ENCODE results near the gene HEATR9.

Gene HEATR9

DNA sequence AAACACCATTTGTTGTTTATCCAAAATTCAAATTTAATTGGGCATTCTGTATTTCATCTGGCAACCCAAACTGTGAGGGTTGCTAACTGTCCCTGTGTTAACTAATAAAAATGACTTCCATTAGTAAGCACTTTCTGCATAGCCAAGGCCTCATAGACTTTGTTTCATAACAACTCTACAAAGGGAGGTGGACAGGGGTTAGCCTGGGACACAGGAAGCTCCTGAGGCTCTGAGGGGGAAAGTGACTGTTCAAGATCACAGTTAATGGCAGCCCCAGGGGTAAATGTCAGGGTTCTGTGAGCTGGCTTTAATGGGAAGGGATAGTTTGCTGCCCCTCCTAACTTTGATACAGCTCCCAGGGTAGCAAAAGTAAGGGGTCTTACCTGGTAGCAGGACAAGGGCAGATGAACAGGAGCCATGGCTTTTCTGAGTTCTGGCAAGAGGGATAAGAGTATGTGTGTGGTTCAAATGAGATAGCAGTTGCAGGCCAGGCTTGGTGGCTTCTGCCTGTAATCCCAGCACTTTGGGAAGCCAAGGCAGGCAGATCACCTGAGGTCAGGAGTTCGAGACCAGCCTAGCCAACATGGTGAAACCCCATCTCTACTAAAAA lies 2.2 kb downstream of the HEATR9 start:
- DNase-seq (ENCODE audit: low spot score) = no peak

GRCh38 chr17:35865412-35866340 lies 3.0 kb downstream of the HEATR9 start:
- DNase-seq (ENCODE audit: low spot score) = no peak

DNA sequence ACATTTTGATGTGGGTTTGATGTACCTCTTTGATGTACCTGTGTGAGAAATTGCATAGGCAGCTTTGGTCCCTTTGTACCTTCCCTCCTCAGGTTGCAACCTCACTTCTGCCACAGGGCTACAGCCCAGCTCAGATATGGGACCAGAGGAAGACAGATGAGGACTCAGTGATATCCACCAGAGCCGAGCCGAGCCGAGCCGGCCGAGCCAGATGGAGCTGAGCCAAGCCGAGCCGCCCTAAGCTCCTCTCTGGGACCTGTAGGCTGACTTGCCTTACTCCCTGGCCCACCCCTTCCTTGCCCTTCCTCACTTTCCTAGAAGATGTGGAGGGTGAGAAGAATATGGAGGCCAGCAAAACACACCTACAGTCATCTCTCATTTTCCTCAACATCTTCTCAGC lies 3.8 kb downstream of the HEATR9 start:
- no peak for DNase-seq (ENCODE audit: low spot score)

DNA sequence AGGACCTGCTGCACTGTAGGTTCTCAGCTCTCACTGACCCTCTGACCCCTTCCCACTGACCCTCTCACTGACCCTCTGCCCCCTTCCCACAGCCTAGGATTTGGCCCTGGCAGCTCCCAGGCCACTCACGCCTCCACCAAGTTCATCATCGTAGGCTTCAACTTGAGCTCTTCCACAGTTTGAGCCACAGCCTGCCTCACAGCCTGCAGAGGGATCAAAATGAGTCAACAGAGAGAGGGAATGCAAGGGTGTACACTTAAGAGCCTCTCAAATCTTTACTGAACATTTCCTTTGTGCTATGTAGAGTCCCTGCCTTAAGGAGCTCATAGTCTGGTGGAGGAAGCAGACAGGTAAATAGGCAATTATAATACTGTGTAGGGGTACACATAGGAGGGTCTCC lies 12.1 kb downstream of the HEATR9 start:
- no peak for DNase-seq (ENCODE audit: low spot score)

- no peak for DNase-seq (ENCODE audit: low spot score)
These were observed 12.7 kb downstream of the HEATR9 start for GRCh38 chr17:35855965-35856364.

DNA sequence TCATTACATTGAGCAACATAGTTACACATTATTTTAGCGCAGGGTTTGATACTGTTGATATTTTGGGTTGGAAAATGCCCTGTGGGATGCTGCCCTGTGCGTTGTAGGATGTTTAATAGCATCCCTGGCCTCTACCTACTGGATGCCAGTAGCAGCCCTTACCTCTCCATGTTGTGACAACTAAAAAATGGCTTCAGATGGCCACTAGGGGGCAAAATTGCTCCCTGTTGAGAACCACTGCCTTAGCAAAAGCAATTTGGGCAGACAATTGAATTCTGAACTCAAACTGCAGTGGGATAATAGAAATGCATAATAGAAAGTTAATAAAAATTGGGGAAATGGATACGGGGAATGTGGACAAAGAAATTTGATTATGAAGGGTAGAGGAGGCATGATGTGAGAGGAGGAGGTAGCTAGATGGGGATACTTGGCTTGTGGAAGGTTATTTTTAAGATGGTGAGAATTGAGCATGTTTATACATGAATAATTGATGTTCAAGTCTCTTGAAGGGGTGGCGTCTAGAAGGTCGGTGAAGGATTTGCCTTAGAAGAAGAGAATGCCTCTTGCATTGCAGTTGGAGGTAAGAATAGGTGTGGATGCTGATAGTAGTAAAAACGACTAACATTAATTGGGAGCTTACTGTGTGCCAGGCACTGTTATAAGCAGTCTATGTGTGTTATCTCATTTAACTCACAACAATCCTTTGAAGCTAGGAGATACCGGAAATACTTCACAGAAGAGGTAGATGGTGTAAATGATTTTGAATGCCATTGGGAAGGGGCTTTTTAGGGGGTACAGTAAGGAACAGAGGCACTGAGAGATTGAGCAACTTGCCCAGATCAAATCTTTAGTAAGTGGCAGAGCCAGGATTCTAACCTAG lies 19.0 kb downstream of the HEATR9 start:
- DNase-seq (ENCODE audit: low spot score) = peak; percentile 66

DNA sequence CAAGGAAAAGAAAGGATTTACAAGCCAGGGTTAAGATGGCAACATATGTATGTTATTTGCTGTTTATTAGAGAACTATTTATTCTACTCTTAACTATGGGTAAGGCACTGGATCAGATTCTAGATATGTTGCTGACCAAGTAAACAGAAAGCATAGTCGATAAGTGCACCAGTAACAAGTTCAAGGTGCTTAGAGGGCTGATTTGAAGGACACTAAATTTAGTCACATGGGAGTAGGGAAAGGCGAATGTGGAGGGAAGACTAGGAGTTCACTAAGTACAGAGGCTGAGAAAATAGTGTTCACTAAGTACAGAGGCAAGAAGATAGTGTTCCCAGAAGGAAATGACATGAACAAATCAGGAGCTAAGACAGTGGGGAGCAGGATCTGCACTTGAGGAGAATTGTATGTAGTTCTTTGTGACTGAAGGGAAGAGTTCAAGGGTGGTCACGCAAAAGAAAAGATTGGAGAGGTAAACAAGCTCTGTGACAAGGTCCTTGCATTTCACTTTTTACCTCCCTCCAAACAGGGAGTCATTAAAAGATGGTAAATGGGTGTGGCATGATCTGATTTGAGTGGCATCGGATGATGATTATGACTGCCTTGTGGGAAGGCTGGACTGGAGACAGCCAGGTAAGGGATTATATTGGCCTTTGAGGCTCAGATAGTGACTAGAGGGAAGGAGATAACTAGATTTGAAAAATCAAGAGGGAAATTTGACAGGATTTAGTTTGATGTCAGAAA lies 20.9 kb downstream of the HEATR9 start:
- DNase-seq (ENCODE audit: low spot score) = no peak

DNA sequence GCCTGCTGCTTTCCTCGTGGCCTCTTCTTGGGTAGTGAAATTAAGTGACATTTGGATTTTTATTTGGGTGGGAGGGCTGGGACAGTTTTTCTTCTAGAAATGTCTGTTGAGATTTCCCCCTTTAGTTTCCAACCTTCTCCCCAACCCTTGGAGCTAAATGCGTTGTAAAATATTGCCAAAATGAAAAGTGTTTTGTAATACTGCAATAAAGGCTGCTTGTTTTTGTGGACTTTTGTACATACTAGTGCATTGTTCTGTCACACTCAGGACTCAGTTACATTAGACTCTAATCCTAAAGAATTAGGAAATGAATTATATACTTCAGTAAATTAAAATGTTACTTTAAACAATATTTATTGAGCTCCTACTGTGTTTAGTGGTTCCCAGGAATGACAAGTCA lies 21.7 kb downstream of the HEATR9 start:
- no peak for DNase-seq (ENCODE audit: low spot score)

- DNase-seq (ENCODE audit: low spot score) = no peak
These were observed 22.5 kb downstream of the HEATR9 start for GRCh38 chr17:35846055-35846809.

DNA sequence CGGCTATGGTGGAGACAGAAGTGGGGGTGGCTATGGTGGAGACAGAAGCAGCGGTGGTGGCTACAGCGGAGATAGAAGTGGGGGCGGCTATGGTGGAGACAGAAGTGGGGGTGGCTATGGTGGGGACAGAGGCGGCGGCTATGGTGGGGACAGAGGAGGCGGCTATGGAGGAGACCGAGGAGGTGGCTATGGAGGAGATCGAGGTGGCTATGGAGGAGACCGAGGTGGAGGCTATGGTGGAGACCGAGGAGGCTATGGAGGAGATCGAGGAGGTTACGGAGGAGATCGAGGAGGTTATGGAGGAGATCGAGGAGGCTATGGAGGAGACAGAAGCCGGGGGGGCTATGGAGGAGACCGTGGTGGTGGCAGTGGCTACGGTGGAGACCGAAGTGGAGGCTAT lies 24.1 kb downstream of the HEATR9 start:
- DNase-seq (ENCODE audit: low spot score) = no peak

DNA sequence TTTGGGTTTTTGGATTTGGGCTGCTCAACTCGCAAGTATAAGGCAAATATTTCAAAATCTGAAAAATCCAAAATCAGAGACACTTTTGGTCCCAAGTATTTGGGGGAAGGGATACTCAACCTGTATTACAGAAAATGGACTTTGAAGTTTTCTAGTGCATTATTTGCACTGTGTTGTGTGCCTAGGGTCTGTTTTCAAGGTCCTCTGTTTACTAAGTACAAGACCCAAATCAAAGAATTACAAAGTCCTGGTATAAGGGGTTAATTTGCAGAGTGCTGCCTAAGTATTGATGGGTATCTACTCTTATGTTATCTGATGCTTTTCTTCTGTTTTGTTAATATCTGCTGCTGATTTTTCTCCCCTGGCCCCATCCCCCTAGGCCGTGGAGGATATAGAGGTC lies 25.0 kb downstream of the HEATR9 start:
- no peak for DNase-seq (ENCODE audit: low spot score)

DNA sequence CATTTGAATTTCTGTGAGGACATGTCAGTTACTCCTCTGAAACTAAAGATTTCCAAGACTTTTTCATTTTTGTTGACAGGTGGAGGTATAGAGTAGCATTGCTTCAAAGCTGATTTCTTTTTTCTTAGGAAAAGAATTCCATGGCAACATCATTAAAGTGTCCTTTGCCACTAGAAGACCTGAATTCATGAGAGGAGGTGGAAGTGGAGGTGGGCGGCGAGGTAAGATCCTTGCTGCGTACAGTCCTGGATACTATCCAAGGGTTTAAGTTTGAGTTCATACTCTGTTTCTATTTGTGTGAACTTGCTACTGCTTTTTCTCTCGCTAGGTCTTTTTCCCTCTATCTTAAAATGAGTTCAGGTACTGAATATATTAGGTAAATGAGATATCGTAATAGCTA lies 26.5 kb downstream of the HEATR9 start:
- DNase-seq (ENCODE audit: low spot score) = no peak

GRCh38 chr17:35841505-35841904 lies 27.2 kb downstream of the HEATR9 start:
- DNase-seq (ENCODE audit: low spot score) = no peak

- DNase-seq (ENCODE audit: low spot score) = no peak
These were observed 27.6 kb downstream of the HEATR9 start for GRCh38 chr17:35841101-35841500.

DNA sequence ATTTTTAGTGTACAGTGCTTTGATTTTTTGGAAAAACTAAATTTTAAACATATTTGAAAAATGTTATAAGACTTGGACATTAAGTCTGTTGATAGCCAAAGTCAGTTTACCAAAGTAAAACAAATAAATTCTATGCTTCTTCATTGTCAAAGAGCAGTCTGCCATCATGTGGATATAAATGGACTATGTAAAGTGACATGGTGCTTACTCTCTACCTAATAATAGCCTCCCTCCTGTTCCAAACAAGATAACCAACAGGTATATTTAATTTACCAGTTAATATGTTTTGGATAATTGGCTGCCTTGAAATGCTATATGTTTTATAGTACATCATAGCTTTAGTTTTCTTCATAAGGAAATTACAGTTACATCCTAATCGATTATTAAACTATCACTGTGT lies 43.5 kb downstream of the HEATR9 start:
- DNase-seq (ENCODE audit: low spot score) = no peak

GRCh38 chr17:35821308-35821707 lies 47.4 kb downstream of the HEATR9 start:
- DNase-seq (ENCODE audit: low spot score) = no peak

DNA sequence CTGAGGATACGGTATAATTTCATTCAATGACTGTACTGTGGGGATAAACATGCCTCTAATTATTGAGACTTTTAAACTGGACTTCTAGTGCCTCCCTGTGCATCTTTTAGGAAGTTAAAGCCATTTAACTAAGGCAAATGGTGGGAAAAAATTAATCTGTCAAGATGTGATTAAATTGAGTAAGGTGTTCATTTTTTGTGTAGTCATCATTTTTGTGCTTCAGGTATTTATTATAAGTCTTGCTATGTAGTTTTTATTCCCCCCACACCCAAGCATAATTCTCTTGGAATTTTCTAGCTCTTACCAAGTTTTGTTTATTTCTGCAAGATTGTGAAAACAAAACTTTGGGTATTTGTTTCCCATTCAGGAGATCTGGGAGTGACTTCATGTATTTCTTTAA lies 49.2 kb downstream of the HEATR9 start:
- no peak for DNase-seq (ENCODE audit: low spot score)

DNA sequence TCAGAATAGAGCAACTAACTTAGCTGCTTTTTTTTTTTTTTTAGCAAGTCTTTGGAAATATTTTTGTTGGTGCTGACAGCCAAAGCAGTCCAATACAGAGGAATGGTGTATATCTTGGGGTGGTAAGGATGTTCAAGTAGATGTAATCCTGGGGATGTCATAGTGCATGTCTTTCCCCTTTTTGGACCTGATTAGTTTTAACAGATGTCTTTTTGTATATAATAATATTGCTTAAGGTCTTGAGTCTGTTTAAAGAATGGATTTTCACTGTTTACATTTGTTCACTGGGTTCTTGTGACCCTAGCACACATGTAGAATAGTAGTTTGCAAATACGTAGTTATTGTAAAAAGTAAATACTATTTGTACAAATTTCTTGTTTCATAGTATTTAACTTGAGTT lies 51.5 kb downstream of the HEATR9 start:
- DNase-seq (ENCODE audit: low spot score) = no peak

DNA sequence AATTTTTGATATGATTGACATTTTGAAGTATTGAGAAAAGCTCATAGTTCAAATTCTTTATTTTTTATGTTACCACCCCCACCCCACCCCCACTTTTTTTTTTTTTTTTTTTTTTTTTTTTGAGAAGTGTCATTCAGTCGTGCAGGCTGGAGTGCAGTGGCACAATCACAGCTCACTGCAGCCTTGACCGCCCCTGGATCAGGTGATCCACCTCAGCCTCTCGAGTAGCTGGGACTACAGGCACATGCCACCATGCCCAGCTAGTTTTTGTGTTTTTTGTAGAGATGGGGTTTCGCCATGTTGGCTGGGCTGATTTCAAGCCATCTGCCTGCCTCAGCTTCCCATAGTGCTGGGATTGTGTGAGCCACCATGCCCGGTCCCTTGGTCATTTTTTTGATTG lies 52.0 kb downstream of the HEATR9 start:
- no peak for DNase-seq (ENCODE audit: low spot score)

DNA sequence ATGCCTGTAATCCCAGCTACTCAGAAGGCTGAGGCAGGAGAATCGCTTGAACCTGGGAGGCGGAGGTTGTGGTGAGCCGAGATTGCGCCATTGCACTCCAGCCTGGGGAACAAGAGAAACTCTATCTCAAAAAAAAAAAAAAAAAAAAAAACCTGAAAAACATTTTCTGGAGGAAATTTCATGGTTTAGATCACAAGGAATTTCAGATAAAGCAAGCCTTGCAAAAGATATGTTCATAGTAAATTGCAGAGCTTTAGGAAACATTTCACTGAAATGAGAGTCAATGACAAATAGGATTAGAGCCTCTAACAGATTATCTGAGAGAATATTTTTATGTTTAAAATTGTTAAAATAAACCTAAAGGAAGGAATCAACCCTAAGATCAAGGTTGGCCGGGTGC lies 56.2 kb downstream of the HEATR9 start:
- DNase-seq (ENCODE audit: low spot score) = no peak

GRCh38 chr17:35811759-35812158 lies 56.9 kb downstream of the HEATR9 start:
- DNase-seq (ENCODE audit: low spot score) = no peak

Measured in iPS-NIHi11 (cell line).